Liver (tissue), 9 donors: ENCODE measurements around the gene MAP3K5. TPM values are rescaled to one million over a fixed set of nuclear protein-coding genes. Genes with fewer than 3 reads are reported as not detected.

Experiments used
- DNase-seq: peaks from one replicate; pipeline ENCODE4 v3.0.0-alpha.2; 2017; ENCODE audit warnings: low spot score
- H3K27ac ChIP-seq, 2 donors: one replicate each; pipeline ENCODE4 v1.7.0; 2013; ENCODE audit warnings: inconsistent platforms in 2 of 2, low read length in 2 of 2, control low read depth in 1 of 2, low read depth in 1 of 2, mild to moderate bottlenecking in 1 of 2
- H3K27me3 ChIP-seq, 4 donors: one replicate each; pipeline versions ENCODE4 v1.6.1 to v1.7.0; 2013; ENCODE audit warnings: low read length in 3 of 4, inconsistent platforms in 1 of 4, mild to moderate bottlenecking in 1 of 4, moderate library complexity in 1 of 4; ENCODE audit not compliant: control insufficient read depth in 4 of 4, insufficient read depth in 4 of 4
- H3K36me3 ChIP-seq, 4 donors: one replicate each; pipeline versions ENCODE4 v1.6.1 to v1.7.0; 2013; ENCODE audit warnings: low read length in 3 of 4, mild to moderate bottlenecking in 3 of 4, low read depth in 1 of 4, moderate library complexity in 1 of 4; ENCODE audit not compliant: control insufficient read depth in 4 of 4, insufficient read depth in 3 of 4
- H3K4me1 ChIP-seq, 4 donors: one replicate each; pipeline versions ENCODE4 v1.6.1 to v1.7.0; 2013; ENCODE audit warnings: low read length in 3 of 4, mild to moderate bottlenecking in 3 of 4, moderate library complexity in 1 of 4; ENCODE audit not compliant: control insufficient read depth in 4 of 4, insufficient read depth in 4 of 4
- H3K4me3 ChIP-seq, 3 donors: one replicate each; pipeline versions ENCODE4 v1.6.1 to v1.7.0; 2013; ENCODE audit warnings: low read length in 3 of 3, control low read depth in 1 of 3, low read depth in 1 of 3, mild to moderate bottlenecking in 1 of 3
- H3K9ac ChIP-seq, 2 donors: one replicate each; pipeline ENCODE4 v1.7.0; 2013; ENCODE audit warnings: low read length in 2 of 2, mild to moderate bottlenecking in 2 of 2, moderate library complexity in 2 of 2, control low read depth in 1 of 2, low read depth in 1 of 2
- H3K9me3 ChIP-seq, 4 donors: one replicate each; pipeline versions ENCODE4 v1.6.1 to v1.7.0; 2013; ENCODE audit warnings: low read length in 3 of 4; ENCODE audit not compliant: control insufficient read depth in 4 of 4
- ATF3 ChIP-seq: IDR thresholded peaks from 2 replicates; pipeline ENCODE4 v1.6.1; 2016; ENCODE audit warnings: antibody characterized with exemption
- CTCF ChIP-seq: fragments of 150-350 bp; IDR thresholded peaks from 2 replicates; pipeline ENCODE4 v1.5.1; 2017; ENCODE audit warnings: improper control_type of control experiment, low read depth, low read length; ENCODE audit not compliant: missing input control
- EGR1 ChIP-seq, 2 donors: IDR thresholded peaks; 2 replicates each; pipeline ENCODE4 v1.6.1; 2016 to 2018; ENCODE audit warnings: antibody characterized with exemption in 2 of 2, low read depth in 2 of 2
- FOXA1 ChIP-seq: IDR thresholded peaks from 2 replicates; pipeline ENCODE4 v1.6.1; 2016; ENCODE audit warnings: antibody characterized with exemption
- GABPA ChIP-seq, 2 donors: IDR thresholded peaks in 1 of 2; conservative IDR thresholded peaks in 1 of 2; 2 replicates each; pipeline ENCODE4 v1.6.1; 2016; ENCODE audit warnings: antibody characterized with exemption in 2 of 2, mild to moderate bottlenecking in 1 of 2, moderate library complexity in 1 of 2
- HNF4A ChIP-seq, 2 donors: conservative IDR thresholded peaks; 2 replicates each; pipeline ENCODE4 v1.6.1; 2016; ENCODE audit warnings: antibody characterized with exemption in 2 of 2, mild to moderate bottlenecking in 2 of 2
- HNF4G ChIP-seq: IDR thresholded peaks from 2 replicates; pipeline ENCODE4 v1.6.1; 2016; ENCODE audit warnings: antibody characterized with exemption
- JUND ChIP-seq, 2 donors: IDR thresholded peaks; 2 replicates each; pipeline ENCODE4 v1.6.1; 2016; ENCODE audit warnings: antibody characterized with exemption in 2 of 2
- MAX ChIP-seq: IDR thresholded peaks from 2 replicates; pipeline ENCODE4 v1.6.1; 2016; ENCODE audit warnings: antibody characterized with exemption
- RAD21 ChIP-seq, 2 donors: IDR thresholded peaks; 2 replicates each; pipeline ENCODE4 v1.6.1; 2016; ENCODE audit warnings: antibody characterized with exemption in 2 of 2, mild to moderate bottlenecking in 2 of 2
- REST ChIP-seq: IDR thresholded peaks from 2 replicates; pipeline ENCODE4 v1.6.1; 2016; ENCODE audit warnings: antibody characterized with exemption, mild to moderate bottlenecking
- RXRA ChIP-seq, 2 donors: IDR thresholded peaks; 2 replicates each; pipeline ENCODE4 v1.6.1; 2017 to 2018; ENCODE audit warnings: antibody characterized with exemption in 2 of 2, mild to moderate bottlenecking in 1 of 2
- TAF1 ChIP-seq: conservative IDR thresholded peaks from 2 replicates; pipeline ENCODE4 v1.6.1; 2016; ENCODE audit warnings: antibody characterized with exemption, mild to moderate bottlenecking
- YY1 ChIP-seq: IDR thresholded peaks from 2 replicates; pipeline ENCODE4 v1.6.1; 2016; ENCODE audit warnings: antibody characterized with exemption, mild to moderate bottlenecking
- ZBTB33 ChIP-seq: IDR thresholded peaks from 2 replicates; pipeline ENCODE4 v1.6.1; 2016; ENCODE audit warnings: antibody characterized with exemption
- WGBS: extraction: QIAGEN DNeasy Blood & Tissue Kit; methylation state at CpG from one replicate; pipeline ENCODE4 v1.1.7; 2013; 5-methylcytosine and 5-hydroxymethylcytosine counted together
- polyA plus RNA-seq, 2 donors: library from polyadenylated mRNA; stranded (reverse) in 1 of 2; unstranded in 1 of 2; fragments of 200-250 nt in 1 of 2; fragments of >200 nt in 1 of 2; fragmentation: Nextera tagmentation in 1 of 2; extraction: Ambion mirVana in 1 of 2; gene quantifications; one replicate each; pipeline versions ENCODE4 v1.2.1 to v1.2.3, GENCODE V29; 2013 to 2015
- total RNA-seq, 2 donors: library from RNA; depleted of rRNA; stranded (reverse); fragments of >200 nt; gene quantifications; one replicate each; pipeline ENCODE4 v1.2.3, GENCODE V29; 2014
- donor health status: healthy.
- donor health status: healthy.
- donor health status: healthy.
- donor health status: healthy.
- donor health status: healthy.

Gene MAP3K5
- total and polyA plus RNA-seq, 4 donors: 2.9 to 18.0 (median 5.5) TPM

GRCh38 chr6:136783495-136784270 lies 8.6 kb downstream of the MAP3K5 start (continued):
- no peak for TF ChIP-seq ATF3
- TF ChIP-seq HNF4A (conservative IDR thresholded peaks at IDR 0.05): no peak

GRCh38 chr6:136783021-136783420 lies 9.3 kb downstream of the MAP3K5 start:
- H3K4me3 ChIP-seq: no peak overlapping the region
- DNase-seq: no peak
- 98% methylated on average over 6 of the region's 6 CpGs for WGBS
- no peak overlapping the region for H3K9ac ChIP-seq
- peaks cover 0 to 8% (median 1%) of the 10 kb centered on the region in 4 donors for H3K4me1 ChIP-seq
- H3K36me3 ChIP-seq: no peaks in the 10 kb centered on the region
- H3K27ac ChIP-seq: no peak overlapping the region
- no peak for TF ChIP-seq EGR1 (IDR thresholded peaks at IDR 0.05; ENCODE audit: low read depth in 2 of 2)
- no peak for TF ChIP-seq ZBTB33
- no peak for TF ChIP-seq JUND (IDR thresholded peaks at IDR 0.05)
- TF ChIP-seq CTCF: no peak
- TF ChIP-seq YY1: no peak
- no peak for TF ChIP-seq REST
- TF ChIP-seq TAF1: no peak
- no peak for TF ChIP-seq MAX
- no peak for TF ChIP-seq GABPA (IDR thresholded peaks at IDR 0.05 in 1 of 2, conservative IDR thresholded peaks at IDR 0.05 in 1 of 2)
- TF ChIP-seq RAD21 (IDR thresholded peaks at IDR 0.05): no peak
- no peak for TF ChIP-seq HNF4A (conservative IDR thresholded peaks at IDR 0.05)
- TF ChIP-seq HNF4G: no peak
- TF ChIP-seq RXRA (IDR thresholded peaks at IDR 0.05): no peak
- TF ChIP-seq ATF3: no peak
- no peak for TF ChIP-seq FOXA1
- H3K27me3 ChIP-seq: no peaks in the 10 kb centered on the region
- no peaks in the 10 kb centered on the region for H3K9me3 ChIP-seq
